Measurements from ENCODE around the gene ORAI2.

Gene ORAI2

DNA sequence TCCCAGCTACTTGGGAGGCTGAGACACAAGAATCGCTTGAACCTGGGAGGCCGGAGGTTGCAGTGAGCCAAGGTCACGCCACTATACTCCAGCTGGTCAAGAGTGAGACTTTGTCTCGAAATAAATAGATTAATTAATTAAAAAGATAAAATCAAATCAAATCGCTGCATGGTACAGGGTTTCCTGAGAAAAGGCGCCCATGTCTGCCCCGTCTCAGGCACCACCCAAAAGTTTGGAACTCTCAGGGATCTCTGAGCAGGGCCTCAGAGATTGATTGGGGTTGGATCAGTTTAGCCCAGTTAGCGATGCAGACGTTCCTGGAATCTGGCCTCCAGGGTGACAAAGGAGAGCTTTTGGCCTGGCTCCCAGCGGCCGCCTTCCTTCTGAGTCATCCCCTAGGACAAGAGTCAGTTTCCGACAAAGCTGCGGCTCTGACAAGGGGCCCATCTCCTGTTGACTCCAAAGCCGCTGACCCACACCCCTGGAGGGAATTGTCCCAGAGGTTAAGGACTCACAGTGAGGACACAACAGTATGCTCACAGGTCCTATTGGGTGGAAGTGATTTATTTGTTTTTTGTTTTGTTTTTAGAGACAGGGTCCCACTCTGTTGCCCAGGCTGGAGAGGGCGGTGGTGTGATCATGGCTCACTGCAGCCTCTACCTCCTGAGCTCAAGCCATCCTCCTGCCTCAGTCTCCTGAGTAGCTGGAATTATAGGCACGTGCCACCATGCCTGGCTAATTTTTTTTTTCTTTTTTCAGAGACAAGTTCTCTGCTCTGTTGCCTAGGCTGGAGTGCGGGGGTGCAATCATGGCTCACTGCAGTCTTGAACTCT lies 6.8 kb downstream of the ORAI2 start:
- Histone ChIP-seq H3K9me3 (ENCODE audit: control insufficient read depth in 1 of 2, low read length in 2 of 2) (no peaks in the 10 kb centered on the region), H3K27ac (ENCODE audit: low read depth, low read length) (no peak overlapping the region), H3K27me3 (ENCODE audit: control insufficient read depth in 1 of 2, insufficient read depth in 2 of 2, low read length in 2 of 2) (no peaks in the 10 kb centered on the region), H3K4me3 (ENCODE audit: low read depth in 1 of 2, low read length in 2 of 2) (no peak overlapping the region), H3K9ac (ENCODE audit: low read depth in 1 of 2, low read length in 2 of 2) (no peak overlapping the region), H3K4me1 (ENCODE audit: control insufficient read depth in 1 of 2, insufficient read depth in 2 of 2, low read length in 2 of 2) (peaks cover 0 to 11% of the 10 kb centered on the region in 2 donors), H3K36me3 (ENCODE audit: control insufficient read depth in 1 of 2, insufficient read depth in 2 of 2, low read length in 2 of 2) (peaks cover 0 to 5% of the 10 kb centered on the region in 2 donors)

GRCh38 chr7:102444961-102445673 lies 11.7 kb downstream of the ORAI2 start:
- Histone ChIP-seq H3K36me3 (ENCODE audit: control insufficient read depth in 1 of 2, insufficient read depth in 2 of 2, low read length in 2 of 2) (peaks cover 0 to 7% of the 10 kb centered on the region in 2 donors), H3K9me3 (ENCODE audit: control insufficient read depth in 1 of 2, low read length in 2 of 2) (no peaks in the 10 kb centered on the region), H3K27ac (ENCODE audit: low read depth, low read length) (no peak overlapping the region), H3K4me1 (ENCODE audit: control insufficient read depth in 1 of 2, insufficient read depth in 2 of 2, low read length in 2 of 2) (peaks cover 0 to 11% of the 10 kb centered on the region in 2 donors), H3K9ac (ENCODE audit: low read depth in 1 of 2, low read length in 2 of 2) (no peak overlapping the region), H3K4me3 (ENCODE audit: low read depth in 1 of 2, low read length in 2 of 2) (no peak overlapping the region), H3K27me3 (ENCODE audit: control insufficient read depth in 1 of 2, insufficient read depth in 2 of 2, low read length in 2 of 2) (no peaks in the 10 kb centered on the region)

GRCh38 chr7:102445674-102446071 lies 12.3 kb downstream of the ORAI2 start:
- no peaks in the 10 kb centered on the region for H3K27me3 ChIP-seq (ENCODE audit: control insufficient read depth in 1 of 2, insufficient read depth in 2 of 2, low read length in 2 of 2)
- H3K9ac ChIP-seq (ENCODE audit: low read depth in 1 of 2, low read length in 2 of 2): no peak overlapping the region
- H3K4me1 ChIP-seq (ENCODE audit: control insufficient read depth in 1 of 2, insufficient read depth in 2 of 2, low read length in 2 of 2): peaks cover 0 to 6% of the 10 kb centered on the region in 2 donors
- H3K27ac ChIP-seq (ENCODE audit: low read depth, low read length): no peak overlapping the region
- H3K9me3 ChIP-seq (ENCODE audit: control insufficient read depth in 1 of 2, low read length in 2 of 2): no peaks in the 10 kb centered on the region
- no peak overlapping the region for H3K4me3 ChIP-seq (ENCODE audit: low read depth in 1 of 2, low read length in 2 of 2)
- H3K36me3 ChIP-seq (ENCODE audit: control insufficient read depth in 1 of 2, insufficient read depth in 2 of 2, low read length in 2 of 2): peaks cover 0 to 7% of the 10 kb centered on the region in 2 donors

DNA sequence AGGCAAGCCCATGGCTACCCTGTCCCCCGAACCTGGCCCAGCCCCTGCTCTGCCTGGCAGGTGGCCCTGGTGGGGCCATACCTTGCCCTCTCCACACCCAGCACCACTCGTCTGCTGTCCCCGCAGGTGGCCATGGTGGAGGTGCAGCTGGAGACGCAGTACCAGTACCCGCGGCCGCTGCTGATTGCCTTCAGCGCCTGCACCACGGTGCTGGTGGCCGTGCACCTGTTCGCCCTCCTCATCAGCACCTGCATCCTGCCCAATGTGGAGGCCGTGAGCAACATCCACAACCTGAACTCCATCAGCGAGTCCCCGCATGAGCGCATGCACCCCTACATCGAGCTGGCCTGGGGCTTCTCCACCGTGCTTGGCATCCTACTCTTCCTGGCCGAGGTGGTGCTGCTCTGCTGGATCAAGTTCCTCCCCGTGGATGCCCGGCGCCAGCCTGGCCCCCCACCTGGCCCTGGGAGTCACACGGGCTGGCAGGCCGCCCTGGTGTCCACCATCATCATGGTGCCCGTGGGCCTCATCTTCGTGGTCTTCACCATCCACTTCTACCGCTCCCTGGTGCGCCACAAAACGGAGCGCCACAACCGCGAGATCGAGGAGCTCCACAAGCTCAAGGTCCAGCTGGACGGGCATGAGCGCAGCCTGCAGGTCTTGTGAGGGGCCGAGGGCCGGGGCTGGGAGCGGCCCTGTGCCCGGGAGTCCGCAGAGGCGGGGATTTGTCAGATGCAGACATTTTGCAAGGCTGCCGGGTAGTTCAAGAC lies 13.2 kb downstream of the ORAI2 start:
- Histone ChIP-seq H3K4me3 (ENCODE audit: low read depth in 1 of 2, low read length in 2 of 2) (no peak overlapping the region), H3K36me3 (ENCODE audit: control insufficient read depth in 1 of 2, insufficient read depth in 2 of 2, low read length in 2 of 2) (peaks cover 0 to 7% of the 10 kb centered on the region in 2 donors), H3K4me1 (ENCODE audit: control insufficient read depth in 1 of 2, insufficient read depth in 2 of 2, low read length in 2 of 2) (peaks cover 0 to 5% of the 10 kb centered on the region in 2 donors), H3K27ac (ENCODE audit: low read depth, low read length) (no peak overlapping the region), H3K9ac (ENCODE audit: low read depth in 1 of 2, low read length in 2 of 2) (no peak overlapping the region), H3K9me3 (ENCODE audit: control insufficient read depth in 1 of 2, low read length in 2 of 2) (no peaks in the 10 kb centered on the region), H3K27me3 (ENCODE audit: control insufficient read depth in 1 of 2, insufficient read depth in 2 of 2, low read length in 2 of 2) (no peaks in the 10 kb centered on the region)

DNA sequence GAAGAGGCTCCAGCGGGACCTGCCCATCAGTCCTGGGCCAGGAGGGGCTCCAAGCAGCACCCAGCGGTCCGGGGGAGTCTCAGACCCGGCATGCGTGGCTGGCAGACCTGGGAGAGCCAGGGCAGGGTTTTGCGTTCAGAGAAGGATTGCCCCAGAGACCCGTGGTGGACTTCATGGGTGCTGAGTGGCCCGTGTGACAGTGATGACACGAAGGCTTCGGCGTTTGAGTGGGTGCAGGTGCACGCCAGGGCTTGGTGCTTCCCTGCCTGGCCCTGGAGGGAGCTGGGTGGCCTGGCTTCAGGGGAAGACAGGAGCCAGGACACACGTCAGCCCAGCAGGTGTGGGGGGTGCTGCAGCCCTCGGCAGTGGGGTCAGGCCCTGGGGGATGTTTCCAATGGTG lies 13.9 kb downstream of the ORAI2 start:
- Histone ChIP-seq H3K4me1 (ENCODE audit: control insufficient read depth in 1 of 2, insufficient read depth in 2 of 2, low read length in 2 of 2) (no peaks in the 10 kb centered on the region), H3K9me3 (ENCODE audit: control insufficient read depth in 1 of 2, low read length in 2 of 2) (no peaks in the 10 kb centered on the region), H3K9ac (ENCODE audit: low read depth in 1 of 2, low read length in 2 of 2) (no peak overlapping the region), H3K4me3 (ENCODE audit: low read depth in 1 of 2, low read length in 2 of 2) (no peak overlapping the region), H3K27ac (ENCODE audit: low read depth, low read length) (no peak overlapping the region), H3K27me3 (ENCODE audit: control insufficient read depth in 1 of 2, insufficient read depth in 2 of 2, low read length in 2 of 2) (no peaks in the 10 kb centered on the region), H3K36me3 (ENCODE audit: control insufficient read depth in 1 of 2, insufficient read depth in 2 of 2, low read length in 2 of 2) (peaks cover 0 to 7% of the 10 kb centered on the region in 2 donors)

DNA sequence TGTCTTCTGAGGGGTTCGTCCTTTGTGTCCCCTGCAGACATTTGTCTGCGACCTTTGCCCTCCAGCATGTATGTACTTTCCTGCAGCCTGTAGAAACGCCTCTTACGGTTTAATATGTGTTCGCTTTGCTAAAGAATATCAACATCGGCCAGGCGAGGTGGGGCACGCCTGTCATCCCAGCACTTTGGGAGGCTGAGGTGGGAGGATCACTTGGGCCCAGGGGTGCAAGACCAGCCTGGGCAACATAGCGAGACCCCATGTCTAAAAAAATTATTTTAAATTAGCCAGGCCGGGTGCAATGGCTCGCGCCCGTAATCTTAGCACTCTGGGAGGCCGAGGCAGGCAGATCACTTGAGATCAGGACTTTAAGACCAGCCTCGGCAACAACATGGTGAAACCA lies 15.8 kb downstream of the ORAI2 start:
- peaks cover 0 to 7% of the 10 kb centered on the region in 2 donors for H3K36me3 ChIP-seq (ENCODE audit: control insufficient read depth in 1 of 2, insufficient read depth in 2 of 2, low read length in 2 of 2)
- H3K9me3 ChIP-seq (ENCODE audit: control insufficient read depth in 1 of 2, low read length in 2 of 2): no peaks in the 10 kb centered on the region
- H3K4me3 ChIP-seq (ENCODE audit: low read depth in 1 of 2, low read length in 2 of 2): no peak overlapping the region
- no peak overlapping the region for H3K9ac ChIP-seq (ENCODE audit: low read depth in 1 of 2, low read length in 2 of 2)
- no peaks in the 10 kb centered on the region for H3K4me1 ChIP-seq (ENCODE audit: control insufficient read depth in 1 of 2, insufficient read depth in 2 of 2, low read length in 2 of 2)
- no peaks in the 10 kb centered on the region for H3K27me3 ChIP-seq (ENCODE audit: control insufficient read depth in 1 of 2, insufficient read depth in 2 of 2, low read length in 2 of 2)
- no peak overlapping the region for H3K27ac ChIP-seq (ENCODE audit: low read depth, low read length)

GRCh38 chr7:102450242-102450641 lies 16.9 kb downstream of the ORAI2 start:
- H3K9me3 ChIP-seq (ENCODE audit: control insufficient read depth in 1 of 2, low read length in 2 of 2): no peaks in the 10 kb centered on the region
- no peaks in the 10 kb centered on the region for H3K4me1 ChIP-seq (ENCODE audit: control insufficient read depth in 1 of 2, insufficient read depth in 2 of 2, low read length in 2 of 2)
- no peaks in the 10 kb centered on the region for H3K27me3 ChIP-seq (ENCODE audit: control insufficient read depth in 1 of 2, insufficient read depth in 2 of 2, low read length in 2 of 2)
- peaks cover 0 to 7% of the 10 kb centered on the region in 2 donors for H3K36me3 ChIP-seq (ENCODE audit: control insufficient read depth in 1 of 2, insufficient read depth in 2 of 2, low read length in 2 of 2)
- no peak overlapping the region for H3K4me3 ChIP-seq (ENCODE audit: low read depth in 1 of 2, low read length in 2 of 2)
- H3K9ac ChIP-seq (ENCODE audit: low read depth in 1 of 2, low read length in 2 of 2): no peak overlapping the region
- no peak overlapping the region for H3K27ac ChIP-seq (ENCODE audit: low read depth, low read length)

- no peak overlapping the region for H3K4me3 ChIP-seq (ENCODE audit: low read depth in 1 of 2, low read length in 2 of 2)
- H3K9ac ChIP-seq (ENCODE audit: low read depth in 1 of 2, low read length in 2 of 2): no peak overlapping the region
- no peaks in the 10 kb centered on the region for H3K9me3 ChIP-seq (ENCODE audit: control insufficient read depth in 1 of 2, low read length in 2 of 2)
- no peaks in the 10 kb centered on the region for H3K27me3 ChIP-seq (ENCODE audit: control insufficient read depth in 1 of 2, insufficient read depth in 2 of 2, low read length in 2 of 2)
- peaks cover 0 to 10% of the 10 kb centered on the region in 2 donors for H3K36me3 ChIP-seq (ENCODE audit: control insufficient read depth in 1 of 2, insufficient read depth in 2 of 2, low read length in 2 of 2)
- H3K27ac ChIP-seq (ENCODE audit: low read depth, low read length): no peak overlapping the region
- H3K4me1 ChIP-seq (ENCODE audit: control insufficient read depth in 1 of 2, insufficient read depth in 2 of 2, low read length in 2 of 2): no peaks in the 10 kb centered on the region
These were observed 18.1 kb downstream of the ORAI2 start for GRCh38 chr7:102451371-102452054.

DNA sequence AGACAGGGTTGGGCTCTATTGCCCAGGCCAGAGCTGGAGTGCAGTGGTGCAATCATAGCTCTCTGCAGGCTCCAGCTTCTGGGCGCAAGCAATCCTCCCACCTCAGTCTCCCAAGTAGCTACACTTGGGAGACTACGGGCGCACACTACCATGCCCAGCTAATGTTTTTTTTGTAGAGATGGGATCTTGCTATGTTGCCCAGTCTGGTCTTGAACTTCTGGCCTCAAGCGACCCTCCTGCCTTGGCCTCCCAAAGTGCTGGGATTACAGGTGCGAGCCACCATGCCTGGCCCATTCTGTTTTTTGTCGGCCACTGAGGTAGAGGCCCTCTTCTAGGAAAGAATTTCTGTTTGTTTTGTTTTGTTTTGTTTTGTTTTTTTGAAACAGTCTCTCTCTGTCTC lies 19.1 kb downstream of the ORAI2 start:
- no peak overlapping the region for H3K27ac ChIP-seq (ENCODE audit: low read depth, low read length)
- H3K36me3 ChIP-seq (ENCODE audit: control insufficient read depth in 1 of 2, insufficient read depth in 2 of 2, low read length in 2 of 2): peaks cover 4 to 12% of the 10 kb centered on the region in 2 donors
- no peak overlapping the region for H3K4me3 ChIP-seq (ENCODE audit: low read depth in 1 of 2, low read length in 2 of 2)
- no peaks in the 10 kb centered on the region for H3K9me3 ChIP-seq (ENCODE audit: control insufficient read depth in 1 of 2, low read length in 2 of 2)
- no peak overlapping the region for H3K9ac ChIP-seq (ENCODE audit: low read depth in 1 of 2, low read length in 2 of 2)
- no peaks in the 10 kb centered on the region for H3K27me3 ChIP-seq (ENCODE audit: control insufficient read depth in 1 of 2, insufficient read depth in 2 of 2, low read length in 2 of 2)
- no peaks in the 10 kb centered on the region for H3K4me1 ChIP-seq (ENCODE audit: control insufficient read depth in 1 of 2, insufficient read depth in 2 of 2, low read length in 2 of 2)
